GM21786 (cell line): ENCODE results near the gene TSSK6.

ENCODE experiments used
- ATAC-seq: cut with Tn5 transposase; IDR thresholded peaks from one replicate; pipeline ENCODE4 v1.9.1; 2021; ENCODE audit not compliant: unreplicated experiment

The TSSK6 gene

DNA sequence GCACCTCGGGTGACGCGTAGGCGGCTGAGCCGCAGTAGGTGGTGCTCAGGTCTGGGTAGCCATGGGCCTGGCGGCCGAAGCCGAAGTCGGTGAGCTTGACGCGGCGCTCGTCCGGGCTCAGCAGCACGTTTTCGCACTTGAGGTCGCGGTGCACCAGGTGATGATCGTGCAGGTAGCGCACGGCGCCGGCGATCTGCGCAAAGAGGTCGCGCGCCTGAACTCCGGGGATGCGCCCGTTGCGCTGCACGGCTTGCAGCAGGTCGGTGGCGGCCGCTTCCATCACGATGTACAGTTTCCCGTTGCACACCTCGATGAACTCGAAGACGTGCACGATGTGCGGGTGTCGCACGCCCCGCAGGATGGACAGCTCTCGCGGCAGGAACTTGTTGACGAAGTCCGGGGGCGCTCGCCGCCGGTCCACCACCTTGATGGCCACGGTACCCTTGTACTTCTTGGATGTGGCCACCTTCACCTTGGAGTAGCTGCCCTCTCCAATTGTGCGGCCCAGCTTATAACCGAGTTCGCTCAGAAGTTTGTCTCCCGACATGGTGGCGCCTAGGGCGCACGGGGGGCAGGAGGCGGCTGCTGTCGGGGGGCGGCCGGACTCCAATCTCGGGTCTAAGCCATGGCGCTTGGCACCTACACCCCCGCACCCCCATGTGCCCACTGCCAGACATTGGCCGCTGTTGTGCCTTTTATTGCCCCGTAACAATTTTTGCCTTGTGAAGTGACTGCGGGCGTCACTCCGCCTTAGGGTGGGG lies at the start of gene TSSK6:
TSSK6 (minus strand) TSS at position 668 of the 761 bp plus-strand sequence; CDS start at position 547, 121 bp downstream.
- no peak for ATAC-seq

- ATAC-seq, result no peak
Observed at GRCh38 chr19:19563348-19563848, 48.0 kb upstream of the TSSK6 start.

- ATAC-seq, result no peak
Observed at GRCh38 chr19:19562665-19563347, 47.5 kb upstream of the TSSK6 start.

GRCh38 chr19:19561946-19562664 lies 46.8 kb upstream of the TSSK6 start:
- ATAC-seq, result no peak

DNA sequence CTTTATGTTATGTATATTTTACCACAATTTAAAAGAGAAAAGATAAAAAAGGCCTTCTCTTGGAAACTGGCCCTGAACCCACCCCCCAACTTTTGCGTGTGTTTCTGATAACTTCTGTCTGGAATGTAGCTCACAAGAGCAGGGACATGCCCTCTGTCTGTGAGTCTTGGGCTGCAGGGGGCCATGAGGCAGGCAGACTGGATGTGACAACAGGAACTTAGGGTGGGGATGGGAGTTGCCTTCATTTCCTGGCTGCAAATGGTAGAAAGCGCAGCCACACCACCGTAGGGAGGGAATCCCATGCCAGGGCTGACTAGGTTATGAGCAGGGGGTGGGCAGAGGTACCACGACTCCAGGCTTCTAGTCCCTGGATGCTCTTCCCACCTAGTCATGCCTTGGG lies 44.6 kb upstream of the TSSK6 start:
- no peak for ATAC-seq

GRCh38 chr19:19558636-19559035 lies 43.3 kb upstream of the TSSK6 start:
- ATAC-seq, result no peak

GRCh38 chr19:19558055-19558454 lies 42.7 kb upstream of the TSSK6 start:
- no peak for ATAC-seq

DNA sequence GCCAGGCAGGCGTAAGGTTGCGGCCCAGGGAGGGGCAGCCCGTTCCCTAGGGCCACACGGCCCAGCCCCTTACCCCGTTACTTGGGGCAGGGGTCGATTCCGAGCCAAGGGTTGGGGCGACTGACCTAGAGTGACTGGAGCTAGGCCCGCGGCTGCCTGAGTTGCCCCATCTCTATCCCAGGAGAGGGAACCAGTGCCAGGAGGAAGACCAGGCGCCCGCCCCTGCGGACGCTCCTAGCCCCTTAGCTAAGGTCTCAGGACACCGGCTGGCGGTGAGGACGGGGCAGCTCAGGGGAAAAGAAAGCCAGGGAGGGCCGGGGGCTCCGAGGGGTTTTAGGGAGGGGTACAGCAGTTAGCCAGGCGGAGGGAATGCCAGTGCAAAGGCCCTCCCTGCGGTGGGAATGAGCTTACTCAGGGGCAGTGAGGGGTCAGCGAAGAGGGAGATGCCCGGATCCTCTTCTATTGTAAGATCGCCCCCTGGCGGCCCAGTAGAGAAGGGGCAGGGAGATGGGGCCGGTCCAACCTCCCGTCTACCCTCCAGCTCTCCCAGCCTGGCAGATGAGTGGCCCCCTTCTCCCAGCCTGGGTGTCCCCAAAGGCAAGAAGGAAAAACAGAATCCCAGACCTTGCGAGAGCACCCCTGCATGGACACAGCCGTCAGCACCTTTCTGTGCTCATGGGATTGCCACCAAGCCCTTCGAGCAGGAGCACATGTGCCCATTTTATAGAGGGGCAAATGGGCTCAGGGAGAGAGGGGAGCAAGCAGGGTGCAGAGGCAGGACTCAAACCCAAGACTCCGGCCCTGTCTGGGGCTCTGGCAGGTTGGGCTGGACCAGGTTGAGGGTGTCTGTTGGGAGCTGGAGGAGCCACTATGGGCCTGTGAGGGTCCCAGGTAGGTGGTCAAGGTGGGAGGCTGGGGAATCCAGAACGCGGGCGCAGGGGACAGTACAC lies 39.0 kb upstream of the TSSK6 start:
- ATAC-seq, result no peak

DNA sequence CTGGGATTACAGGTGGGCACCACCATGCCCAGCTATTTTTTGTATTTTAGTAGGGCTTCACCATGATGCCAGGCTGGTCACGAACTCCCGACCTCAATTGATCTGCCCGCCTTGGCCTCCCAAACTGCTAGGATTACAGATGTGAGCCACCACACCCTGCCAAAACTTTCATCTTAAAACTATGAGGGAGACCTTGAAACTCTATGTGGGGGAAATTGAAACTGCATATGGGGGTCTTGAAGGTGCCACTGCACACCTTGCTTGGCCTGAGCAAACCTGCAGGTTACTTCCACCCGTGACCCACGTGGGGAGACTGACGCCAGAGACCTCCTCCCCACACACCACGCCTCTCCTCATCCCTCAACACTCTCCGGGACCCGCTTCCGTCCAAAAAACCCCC lies 38.3 kb upstream of the TSSK6 start:
- ATAC-seq, result no peak

DNA sequence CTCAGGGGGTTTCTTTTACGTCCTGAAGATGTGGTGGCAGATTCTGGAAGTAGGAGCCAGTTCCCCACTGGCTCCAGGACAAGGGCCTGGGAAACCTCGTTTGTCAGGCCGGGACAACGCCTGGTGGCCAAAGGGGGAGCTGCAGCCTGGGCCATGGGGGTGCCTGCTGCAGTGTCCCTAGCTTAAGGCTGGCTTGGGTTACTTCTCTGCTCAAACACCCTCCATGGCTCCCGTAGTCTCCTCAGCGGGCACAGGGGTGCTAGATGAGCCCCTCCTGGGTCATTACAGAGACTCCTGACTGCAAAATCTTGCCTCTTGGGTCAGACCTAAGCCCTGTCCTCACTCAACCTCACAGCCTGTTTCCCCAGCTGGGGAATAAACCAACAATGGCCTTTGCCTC lies 37.5 kb upstream of the TSSK6 start:
- no peak for ATAC-seq

DNA sequence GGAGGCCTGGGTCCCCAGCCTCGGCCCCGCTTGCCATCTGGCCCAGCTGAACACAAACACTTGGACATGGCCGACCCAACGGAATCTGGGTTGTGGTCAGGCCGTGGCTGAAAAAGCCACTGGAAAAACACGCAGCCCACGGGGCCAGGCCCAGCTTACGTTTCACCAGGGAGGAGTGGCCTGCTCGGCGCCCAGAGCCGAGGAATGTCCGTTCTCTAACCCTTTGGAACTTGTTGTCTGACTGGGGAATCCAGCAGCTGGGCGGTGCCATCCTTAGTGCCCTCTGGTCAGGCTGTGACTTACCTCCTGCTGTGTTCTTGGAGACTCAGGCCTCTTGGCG lies 36.5 kb upstream of the TSSK6 start:
- no peak for ATAC-seq

DNA sequence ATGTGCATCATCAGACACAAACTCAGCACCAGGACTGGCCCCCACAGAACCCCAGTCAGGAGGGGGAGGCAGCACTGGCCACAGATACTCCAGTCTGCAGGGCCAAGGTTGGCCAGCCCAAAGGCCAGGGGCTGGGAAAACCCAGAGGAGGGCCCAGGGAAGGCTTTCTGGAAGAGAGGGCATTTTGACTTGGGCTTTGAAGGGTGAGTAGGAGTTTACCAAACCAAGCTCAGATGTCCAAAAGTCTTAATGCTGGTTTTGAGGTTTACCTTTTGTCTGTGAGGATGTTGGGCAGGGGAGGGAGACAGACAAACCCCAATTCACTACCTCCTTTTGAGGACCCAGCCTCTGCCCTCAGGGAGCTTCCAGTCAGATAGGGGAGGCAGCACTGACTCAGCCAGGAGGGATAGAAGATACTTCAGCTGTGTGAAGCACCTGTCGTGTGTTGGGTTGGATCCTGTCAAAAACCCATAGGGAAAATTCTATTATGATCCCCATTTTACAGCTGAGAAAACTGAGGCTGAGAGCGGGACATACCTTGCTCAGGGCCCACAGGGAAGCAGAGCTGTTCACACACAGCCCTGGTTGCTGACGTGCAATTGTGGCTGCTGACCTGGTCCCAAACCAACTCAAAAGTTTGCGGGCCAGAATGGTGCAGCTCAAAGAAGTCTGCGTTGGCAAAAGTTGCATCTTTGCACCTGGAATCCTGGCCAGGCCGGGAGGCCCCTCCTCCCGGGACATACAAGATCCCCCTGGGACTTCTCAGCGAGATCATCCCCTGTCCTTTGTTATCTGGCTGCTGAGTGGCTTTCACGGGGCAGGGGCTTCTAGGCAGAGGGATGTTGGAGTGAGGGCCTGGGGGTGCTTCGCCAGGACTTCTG lies 35.9 kb upstream of the TSSK6 start:
- ATAC-seq, result no peak

DNA sequence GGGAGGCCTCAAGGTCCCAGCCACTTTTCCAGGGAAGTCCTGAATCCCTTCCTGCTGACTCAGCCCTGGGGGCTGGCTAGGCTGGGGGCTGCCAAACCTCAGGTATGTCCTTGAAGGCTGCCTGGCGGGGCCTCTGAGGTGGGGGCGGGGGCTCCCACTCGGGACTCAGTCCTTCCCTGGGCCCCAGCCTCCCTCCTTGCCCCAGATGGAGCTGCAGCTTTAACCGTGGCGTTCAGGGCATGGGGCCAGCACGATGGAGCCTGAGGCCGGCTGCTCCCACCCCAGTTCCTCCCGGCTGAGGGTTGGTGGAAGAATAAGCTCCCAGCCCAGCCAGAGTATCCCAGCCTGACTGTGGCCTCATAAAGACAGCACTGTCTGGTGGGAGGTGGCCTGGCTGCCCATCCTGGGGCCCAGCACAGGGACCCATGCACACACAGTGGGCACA lies 35.2 kb upstream of the TSSK6 start:
- no peak for ATAC-seq

DNA sequence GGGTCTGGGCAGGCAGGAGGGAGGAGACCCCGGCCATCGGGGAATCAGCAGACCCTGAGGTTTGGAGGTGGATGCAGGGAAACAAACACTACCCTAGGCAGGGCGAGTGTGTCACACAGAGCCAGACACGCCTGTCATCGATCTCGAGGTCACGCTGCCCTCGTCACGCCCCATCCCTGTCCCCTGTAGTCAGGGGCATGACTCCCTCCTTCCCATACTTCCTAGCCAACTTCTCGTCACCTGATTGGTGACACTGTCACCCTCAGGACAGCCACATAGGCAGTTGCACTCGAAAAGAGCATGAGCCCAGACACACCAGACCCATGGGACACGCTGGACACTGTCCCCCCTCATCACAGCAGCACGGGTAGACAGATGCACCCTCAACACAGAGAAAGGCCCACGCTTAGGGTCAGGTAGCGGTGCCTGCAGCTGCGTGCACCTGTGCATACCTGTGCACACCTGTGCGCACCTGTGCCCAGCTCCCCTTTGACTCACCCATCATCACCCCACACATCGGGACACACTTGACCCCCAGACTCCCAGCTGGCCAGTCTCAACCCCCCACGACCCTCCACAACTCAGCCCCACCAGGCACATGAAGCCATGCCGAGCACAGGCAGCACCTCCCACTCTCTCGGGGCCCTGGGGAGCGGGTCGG lies 34.6 kb upstream of the TSSK6 start:
- ATAC-seq, result no peak

GRCh38 chr19:19548915-19549759 lies 33.8 kb upstream of the TSSK6 start:
- ATAC-seq, result no peak

DNA sequence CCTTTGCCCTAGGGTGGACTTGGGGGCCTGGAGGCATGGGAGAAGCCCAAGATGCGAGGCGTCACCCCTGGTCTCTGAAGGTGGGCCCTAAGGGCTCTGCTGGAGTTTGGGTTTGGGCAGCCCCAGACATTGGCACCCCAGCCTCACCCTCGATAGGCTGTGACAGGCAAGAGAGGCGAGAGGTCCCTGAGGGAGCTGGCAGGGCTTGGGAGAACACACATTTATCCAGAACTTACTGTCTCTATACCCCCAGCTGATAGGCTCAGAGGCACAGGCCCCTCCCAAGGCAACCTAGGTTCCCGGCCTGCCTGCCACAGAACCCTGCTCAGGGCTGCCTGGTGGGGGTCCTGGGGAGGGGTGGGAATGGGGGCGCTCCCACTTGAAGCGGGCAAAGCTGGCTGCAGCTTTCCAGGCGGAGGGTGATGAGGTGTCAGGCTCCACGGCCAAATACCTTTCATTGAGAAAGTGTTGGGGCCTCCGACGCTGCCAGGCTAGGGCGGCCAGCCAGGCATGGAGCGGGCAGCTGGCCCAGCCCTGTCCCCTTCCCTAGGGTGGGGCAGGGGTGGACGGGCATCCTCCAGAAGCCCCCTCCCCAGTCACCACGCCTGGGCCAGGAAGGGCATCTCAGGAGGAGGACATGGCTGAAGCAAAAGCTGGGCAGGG lies 32.5 kb upstream of the TSSK6 start:
- ATAC-seq, result no peak

DNA sequence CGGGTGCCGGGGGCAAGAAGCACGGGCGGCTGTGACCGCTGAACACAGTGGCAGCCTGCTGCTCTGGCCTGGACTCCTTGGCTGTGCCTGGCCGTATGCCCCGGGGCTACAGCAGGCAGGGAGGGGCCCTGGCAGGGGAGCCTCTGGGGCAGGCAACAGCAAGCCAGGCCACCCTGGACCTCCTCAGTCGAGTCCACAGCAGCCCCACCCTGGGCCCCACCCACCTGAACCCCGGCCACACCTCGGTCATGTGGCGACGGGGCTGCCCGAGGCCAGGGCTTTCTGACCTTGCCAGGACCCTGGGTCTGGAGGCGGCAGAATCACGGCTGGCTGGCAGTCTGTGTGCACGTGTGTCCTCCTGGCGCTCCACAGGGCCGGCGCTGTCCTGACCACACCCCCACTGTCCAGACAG lies 31.4 kb upstream of the TSSK6 start:
- ATAC-seq, result no peak

GRCh38 chr19:19545707-19546106 lies 30.4 kb upstream of the TSSK6 start:
- ATAC-seq, result no peak
